H1 (cell line): Measurements from ENCODE around the gene TOP1. TPM values are rescaled to one million over a fixed set of nuclear protein-coding genes. Genes with fewer than 3 reads are reported as not detected.

Source experiments
- polyA plus RNA-seq, 7 experiments: library from polyadenylated mRNA; depleted of rRNA in 3 of 7; stranded (reverse) in 5 of 7; unstranded in 2 of 7; fragments of >200 nt in 5 of 7; fragments of 200-250 nt in 2 of 7; gene quantifications; 1 replicate in 5 of 7; 2 replicates in 1 of 7; 4 replicates in 1 of 7; pipeline versions ENCODE4 v1.2.1 to v1.2.3, GENCODE V29; 2011 to 2013; ENCODE audit warnings: missing spikeins in 2 of 7, mixed read lengths in 2 of 7
- total RNA-seq: library from RNA; stranded (reverse); fragmentation: NEBNext Ultra II Directional; extraction: Animal tissue kit (Norgen Biotek cat#: 25700); gene quantifications from 2 replicates; pipeline ENCODE4 v1.2.1, GENCODE V29; 2021
- TF ChIP-seq, protein P1 (sequence below), 3 experiments: IDR thresholded peaks; 1 replicate in 2 of 3; 2 replicates in 1 of 3; pipeline versions ENCODE4 v1.5.1 to v1.6.1; 2011; ENCODE audit warnings: low read length in 3 of 3, mild to moderate bottlenecking in 3 of 3, inconsistent platforms in 2 of 3, low read depth in 1 of 3, moderate library complexity in 1 of 3; ENCODE audit not compliant: insufficient read depth in 1 of 3; ENCODE audit errors: control extremely low read depth in 1 of 3

The TOP1 gene
- total and polyA plus RNA-seq, 2 of the 8 experiments (the other 6 are each of a cell fraction or from before 2014, with no cell fraction given): 7.4 to 108 TPM

DNA sequence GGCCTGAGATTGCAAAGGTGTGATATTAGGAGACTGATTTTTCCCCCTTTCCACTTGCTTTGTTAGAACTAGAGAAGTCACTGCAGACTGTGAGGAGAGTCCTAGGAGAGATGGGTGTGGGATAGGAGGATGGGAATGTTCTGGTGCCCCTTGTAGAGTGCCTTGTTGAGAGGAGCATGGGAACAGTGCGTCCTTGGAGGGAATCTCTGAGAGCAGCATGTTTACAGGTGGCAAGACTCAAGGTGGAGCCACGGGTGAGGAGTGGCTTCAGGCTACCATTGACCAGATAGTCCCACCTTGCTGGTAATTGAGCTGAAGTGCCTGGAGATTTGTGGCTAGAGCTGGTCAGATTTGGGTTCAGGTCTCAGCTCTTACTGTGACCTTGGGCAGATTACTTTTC lies 114.7 kb downstream of the TOP1 start (continued):
- TF ChIP-seq, protein P1, sequence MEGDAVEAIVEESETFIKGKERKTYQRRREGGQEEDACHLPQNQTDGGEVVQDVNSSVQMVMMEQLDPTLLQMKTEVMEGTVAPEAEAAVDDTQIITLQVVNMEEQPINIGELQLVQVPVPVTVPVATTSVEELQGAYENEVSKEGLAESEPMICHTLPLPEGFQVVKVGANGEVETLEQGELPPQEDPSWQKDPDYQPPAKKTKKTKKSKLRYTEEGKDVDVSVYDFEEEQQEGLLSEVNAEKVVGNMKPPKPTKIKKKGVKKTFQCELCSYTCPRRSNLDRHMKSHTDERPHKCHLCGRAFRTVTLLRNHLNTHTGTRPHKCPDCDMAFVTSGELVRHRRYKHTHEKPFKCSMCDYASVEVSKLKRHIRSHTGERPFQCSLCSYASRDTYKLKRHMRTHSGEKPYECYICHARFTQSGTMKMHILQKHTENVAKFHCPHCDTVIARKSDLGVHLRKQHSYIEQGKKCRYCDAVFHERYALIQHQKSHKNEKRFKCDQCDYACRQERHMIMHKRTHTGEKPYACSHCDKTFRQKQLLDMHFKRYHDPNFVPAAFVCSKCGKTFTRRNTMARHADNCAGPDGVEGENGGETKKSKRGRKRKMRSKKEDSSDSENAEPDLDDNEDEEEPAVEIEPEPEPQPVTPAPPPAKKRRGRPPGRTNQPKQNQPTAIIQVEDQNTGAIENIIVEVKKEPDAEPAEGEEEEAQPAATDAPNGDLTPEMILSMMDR (IDR thresholded peaks at IDR 0.05; ENCODE audit: control extremely low read depth in 1 of 3, insufficient read depth in 1 of 3, low read depth in 1 of 3, low read length in 3 of 3): no peak
